ENCODE measurements around the gene HS3ST5. TPM values are rescaled to one million over a fixed set of nuclear protein-coding genes. Genes with fewer than 3 reads are reported as not detected.

HS3ST5 gene
- total RNA-seq, 1 experiment from 2014 or later = 8.7 TPM

DNA sequence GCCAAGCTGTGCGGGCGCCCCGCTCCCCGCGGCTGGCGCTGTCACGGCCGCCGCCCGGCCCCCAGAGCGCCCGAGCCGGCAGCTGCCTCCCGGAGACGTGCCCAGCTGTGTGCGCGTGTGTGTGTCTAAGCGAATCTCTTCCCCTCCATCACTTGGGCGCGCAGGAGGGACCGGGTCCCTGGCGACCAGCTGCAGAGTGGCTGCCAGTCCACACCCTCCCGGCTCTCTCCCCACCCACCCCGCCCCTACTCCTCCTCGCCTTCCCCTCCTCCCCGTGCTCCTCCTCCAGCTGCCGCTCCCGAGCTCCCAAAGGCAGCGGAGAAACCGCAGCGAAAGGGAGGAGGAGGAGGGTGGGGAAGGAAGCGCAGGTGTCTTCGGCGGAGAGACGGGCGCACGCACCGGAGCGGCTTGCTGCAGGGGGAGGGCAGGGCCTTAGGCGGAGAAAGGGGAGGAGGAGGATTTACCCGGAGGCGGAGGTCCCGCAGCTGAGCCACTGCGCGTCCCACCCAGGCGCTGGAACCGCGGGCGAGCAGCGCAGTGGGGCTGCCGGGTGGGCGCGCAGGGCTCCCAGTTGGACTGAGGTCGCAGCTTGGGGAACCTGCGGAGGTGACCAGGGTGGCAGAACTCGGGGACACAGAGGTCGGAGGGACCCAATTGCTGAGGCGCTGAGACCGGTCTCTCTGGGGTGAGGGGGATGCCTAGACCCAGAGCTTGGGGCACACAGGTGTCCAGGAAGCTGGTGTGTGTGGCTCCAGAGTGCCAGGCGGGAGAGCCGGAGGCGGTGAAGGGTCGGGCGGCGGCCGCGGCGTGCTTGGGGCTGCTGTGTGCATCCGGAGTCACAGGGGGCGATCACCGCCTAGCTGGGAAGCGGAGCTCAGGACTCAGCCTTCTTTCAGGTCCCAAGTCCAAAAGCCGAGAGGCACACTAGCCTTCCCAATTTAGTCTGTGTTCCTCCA, at the start of gene HS3ST5 (continued):
- TF ChIP-seq SMAD4 (CRISPR knock-in tag; IDR thresholded peaks at IDR 0.05) = no peak
- no peak for TF ChIP-seq ATF6 (CRISPR knock-in tag; IDR thresholded peaks at IDR 0.05)
- TF ChIP-seq FOXP4 (CRISPR knock-in tag; IDR thresholded peaks at IDR 0.05) = 0 out of 2 replicates have a peak, but pooled peaks have one; percentile 9
- TF ChIP-seq ZNF396 (CRISPR knock-in tag; IDR thresholded peaks at IDR 0.05; ENCODE audit: borderline replicate concordance) = no peak
- no peak; the same call in 1 of the 2 replicates for TF ChIP-seq ELF4 (CRISPR knock-in tag; IDR thresholded peaks at IDR 0.05; ENCODE audit: low read depth)
- TF ChIP-seq, protein P1, sequence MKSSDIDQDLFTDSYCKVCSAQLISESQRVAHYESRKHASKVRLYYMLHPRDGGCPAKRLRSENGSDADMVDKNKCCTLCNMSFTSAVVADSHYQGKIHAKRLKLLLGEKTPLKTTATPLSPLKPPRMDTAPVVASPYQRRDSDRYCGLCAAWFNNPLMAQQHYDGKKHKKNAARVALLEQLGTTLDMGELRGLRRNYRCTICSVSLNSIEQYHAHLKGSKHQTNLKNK (CRISPR knock-in tag; IDR thresholded peaks at IDR 0.05) = no peak
- no peak; the same call in 1 of the 2 replicates for TF ChIP-seq ESRRA (CRISPR knock-in tag; IDR thresholded peaks at IDR 0.05; ENCODE audit: borderline replicate concordance)
- TF ChIP-seq E2F1 (CRISPR knock-in tag; IDR thresholded peaks at IDR 0.05) = no peak
- TF ChIP-seq FOXP1 (CRISPR knock-in tag; IDR thresholded peaks at IDR 0.05; ENCODE audit: borderline replicate concordance) = peak; percentile 85
- TF ChIP-seq FOXK1 (CRISPR knock-in tag; IDR thresholded peaks at IDR 0.05) = 0 out of 2 replicates have a peak, but pooled peaks have one; percentile 6
- TF ChIP-seq FOXJ3 (CRISPR knock-in tag; IDR thresholded peaks at IDR 0.05; ENCODE audit: borderline replicate concordance) = no peak
- no peak for TF ChIP-seq NR1H2 (CRISPR knock-in tag; IDR thresholded peaks at IDR 0.05)
- TF ChIP-seq EMX1 (CRISPR knock-in tag; IDR thresholded peaks at IDR 0.05) = no peak
- TF ChIP-seq, protein P2, sequence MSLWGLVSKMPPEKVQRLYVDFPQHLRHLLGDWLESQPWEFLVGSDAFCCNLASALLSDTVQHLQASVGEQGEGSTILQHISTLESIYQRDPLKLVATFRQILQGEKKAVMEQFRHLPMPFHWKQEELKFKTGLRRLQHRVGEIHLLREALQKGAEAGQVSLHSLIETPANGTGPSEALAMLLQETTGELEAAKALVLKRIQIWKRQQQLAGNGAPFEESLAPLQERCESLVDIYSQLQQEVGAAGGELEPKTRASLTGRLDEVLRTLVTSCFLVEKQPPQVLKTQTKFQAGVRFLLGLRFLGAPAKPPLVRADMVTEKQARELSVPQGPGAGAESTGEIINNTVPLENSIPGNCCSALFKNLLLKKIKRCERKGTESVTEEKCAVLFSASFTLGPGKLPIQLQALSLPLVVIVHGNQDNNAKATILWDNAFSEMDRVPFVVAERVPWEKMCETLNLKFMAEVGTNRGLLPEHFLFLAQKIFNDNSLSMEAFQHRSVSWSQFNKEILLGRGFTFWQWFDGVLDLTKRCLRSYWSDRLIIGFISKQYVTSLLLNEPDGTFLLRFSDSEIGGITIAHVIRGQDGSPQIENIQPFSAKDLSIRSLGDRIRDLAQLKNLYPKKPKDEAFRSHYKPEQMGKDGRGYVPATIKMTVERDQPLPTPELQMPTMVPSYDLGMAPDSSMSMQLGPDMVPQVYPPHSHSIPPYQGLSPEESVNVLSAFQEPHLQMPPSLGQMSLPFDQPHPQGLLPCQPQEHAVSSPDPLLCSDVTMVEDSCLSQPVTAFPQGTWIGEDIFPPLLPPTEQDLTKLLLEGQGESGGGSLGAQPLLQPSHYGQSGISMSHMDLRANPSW (CRISPR knock-in tag; conservative IDR thresholded peaks at IDR 0.05; ENCODE audit: low read depth) = no peak; the same call in 1 of the 2 replicates
- TF ChIP-seq NFYB (CRISPR knock-in tag; conservative IDR thresholded peaks at IDR 0.05; ENCODE audit: low read depth) = no peak
- no peak for TF ChIP-seq PREB (CRISPR knock-in tag; IDR thresholded peaks at IDR 0.05; ENCODE audit: borderline replicate concordance)
- no peak for TF ChIP-seq SOX15 (CRISPR knock-in tag; IDR thresholded peaks at IDR 0.05)
- peak; percentile 4; the same call in 1 of the 2 replicates for TF ChIP-seq ARID4B (CRISPR knock-in tag; IDR thresholded peaks at IDR 0.05; ENCODE audit: borderline replicate concordance)
- TF ChIP-seq CREB1 (CRISPR knock-in tag; IDR thresholded peaks at IDR 0.05) = no peak

Data from WTC11 (cell line).